OCI-LY7 (cell line): Measurements from ENCODE around the gene ACBD6.

ENCODE experiments used
- EZH2phosphoT487 ChIP-seq: fragments of 200-600 bp; sonication (generic); IDR thresholded peaks from 2 replicates; pipeline ENCODE4 v1.6.1; 2018; ENCODE audit warnings: low read depth, borderline replicate concordance, mild to moderate bottlenecking, mixed run types, antibody characterized with exemption, low read length, moderate library complexity, mixed read lengths
- TF ChIP-seq, protein P1 (sequence below): fragments of 200-600 bp; sonication (generic); conservative IDR thresholded peaks from 2 replicates; pipeline ENCODE4 v1.5.1; 2014; ENCODE audit warnings: mild to moderate bottlenecking, antibody characterized with exemption, low read length, moderate library complexity, mixed read lengths

DNA sequence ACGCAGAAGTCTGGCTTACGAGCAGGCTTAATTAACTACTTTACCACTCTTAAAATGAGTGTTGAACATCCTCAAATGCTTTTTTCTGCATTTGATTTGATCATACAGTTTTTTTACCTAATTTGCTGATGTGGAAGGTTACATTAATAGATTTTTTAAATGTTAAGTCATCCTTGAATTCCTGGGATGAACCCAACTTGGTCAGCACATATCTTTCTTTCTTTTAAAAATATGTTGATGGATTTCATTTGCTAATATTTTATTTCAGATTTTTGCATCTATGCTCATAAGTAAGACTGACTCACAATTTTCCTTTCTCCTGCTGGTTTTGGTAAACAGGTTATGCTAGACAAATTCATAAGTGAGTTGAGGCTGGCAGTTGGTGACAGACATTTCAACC lies 189.5 kb downstream of the ACBD6 start:
- TF ChIP-seq, protein P1, sequence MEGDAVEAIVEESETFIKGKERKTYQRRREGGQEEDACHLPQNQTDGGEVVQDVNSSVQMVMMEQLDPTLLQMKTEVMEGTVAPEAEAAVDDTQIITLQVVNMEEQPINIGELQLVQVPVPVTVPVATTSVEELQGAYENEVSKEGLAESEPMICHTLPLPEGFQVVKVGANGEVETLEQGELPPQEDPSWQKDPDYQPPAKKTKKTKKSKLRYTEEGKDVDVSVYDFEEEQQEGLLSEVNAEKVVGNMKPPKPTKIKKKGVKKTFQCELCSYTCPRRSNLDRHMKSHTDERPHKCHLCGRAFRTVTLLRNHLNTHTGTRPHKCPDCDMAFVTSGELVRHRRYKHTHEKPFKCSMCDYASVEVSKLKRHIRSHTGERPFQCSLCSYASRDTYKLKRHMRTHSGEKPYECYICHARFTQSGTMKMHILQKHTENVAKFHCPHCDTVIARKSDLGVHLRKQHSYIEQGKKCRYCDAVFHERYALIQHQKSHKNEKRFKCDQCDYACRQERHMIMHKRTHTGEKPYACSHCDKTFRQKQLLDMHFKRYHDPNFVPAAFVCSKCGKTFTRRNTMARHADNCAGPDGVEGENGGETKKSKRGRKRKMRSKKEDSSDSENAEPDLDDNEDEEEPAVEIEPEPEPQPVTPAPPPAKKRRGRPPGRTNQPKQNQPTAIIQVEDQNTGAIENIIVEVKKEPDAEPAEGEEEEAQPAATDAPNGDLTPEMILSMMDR: no peak
- no peak for TF ChIP-seq EZH2phosphoT487
